Esophagus (tissue), 2 donors: ENCODE measurements around the gene FOXJ2. TPM values are rescaled to one million over a fixed set of nuclear protein-coding genes. Genes with fewer than 3 reads are reported as not detected.
A peak's percentile ranks its signal among the peaks of the same experiment; 100 is the strongest.

Experiments
- H3K27ac ChIP-seq, 2 donors: one replicate each; pipeline ENCODE4 v1.5.1; 2013; ENCODE audit warnings: low read depth in 2 of 2, mild to moderate bottlenecking in 2 of 2, inconsistent platforms in 1 of 2, low read length in 1 of 2, moderate library complexity in 1 of 2
- H3K27me3 ChIP-seq, 2 donors: one replicate each; pipeline ENCODE4 v1.6.1; 2013; ENCODE audit warnings: low read length in 2 of 2, control low read depth in 1 of 2, mild to moderate bottlenecking in 1 of 2; ENCODE audit not compliant: insufficient read depth in 2 of 2, control insufficient read depth in 1 of 2
- H3K36me3 ChIP-seq, 2 donors: one replicate each; pipeline ENCODE4 v1.6.1; 2013; ENCODE audit warnings: low read length in 1 of 2; ENCODE audit not compliant: control insufficient read depth in 2 of 2, insufficient read depth in 2 of 2
- H3K4me1 ChIP-seq, 2 donors: one replicate each; pipeline ENCODE4 v1.6.1; 2013; ENCODE audit warnings: low read length in 1 of 2; ENCODE audit not compliant: control insufficient read depth in 2 of 2, insufficient read depth in 2 of 2
- H3K4me3 ChIP-seq, 2 donors: one replicate each; pipeline ENCODE4 v1.5.1; 2013; ENCODE audit warnings: low read length in 2 of 2, mild to moderate bottlenecking in 2 of 2, low read depth in 1 of 2, moderate library complexity in 1 of 2
- H3K9me3 ChIP-seq, 2 donors: one replicate each; pipeline ENCODE4 v1.6.1; 2013; ENCODE audit warnings: mild to moderate bottlenecking in 2 of 2, low read depth in 1 of 2, low read length in 1 of 2, moderate library complexity in 1 of 2; ENCODE audit not compliant: control insufficient read depth in 2 of 2, insufficient read depth in 1 of 2
- WGBS, 2 donors: extraction: QIAGEN DNeasy Blood & Tissue Kit; methylation state at CpG; one replicate each; pipeline ENCODE4 v1.1.7; 2013; 5-methylcytosine and 5-hydroxymethylcytosine counted together
- polyA plus RNA-seq, 2 donors: library from polyadenylated mRNA; stranded (reverse); fragments of 200-250 nt; gene quantifications; one replicate each; pipeline ENCODE4 v1.2.3, GENCODE V29; 2013
- donor health status: healthy with polysubstance abuse.
- donor health status: Bipolar disorder and iron deficiency.

Gene FOXJ2
- polyA plus RNA-seq, 2 donors = 4.2 TPM

- peaks cover 5 to 19% of the 10 kb centered on the region in 2 donors for H3K4me1 ChIP-seq
- peak overlapping the region in 1 of 2 donors; percentile 29 for H3K27ac ChIP-seq
- H3K36me3 ChIP-seq = peaks cover 0 to 7% of the 10 kb centered on the region in 2 donors
- 47 to 50% methylated on average over 6 of the region's 6 CpGs for WGBS, 2 donors
- H3K9me3 ChIP-seq = no peaks in the 10 kb centered on the region
- H3K4me3 ChIP-seq = no peak overlapping the region
- H3K27me3 ChIP-seq = no peaks in the 10 kb centered on the region
These were observed 4.6 kb downstream of the FOXJ2 start for GRCh38 chr12:8037046-8037663.

- Histone ChIP-seq H3K36me3 (peaks cover 4 to 10% of the 10 kb centered on the region in 2 donors), H3K4me1 (peaks cover 5 to 19% of the 10 kb centered on the region in 2 donors), H3K4me3 (no peak overlapping the region), H3K9me3 (no peaks in the 10 kb centered on the region), H3K27me3 (no peaks in the 10 kb centered on the region), H3K27ac (peak overlapping the region; percentile 43 to 74)
- 43 to 51% methylated on average over 6 of the region's 6 CpGs for WGBS, 2 donors
These were observed 5.4 kb downstream of the FOXJ2 start for GRCh38 chr12:8037947-8038346.

DNA sequence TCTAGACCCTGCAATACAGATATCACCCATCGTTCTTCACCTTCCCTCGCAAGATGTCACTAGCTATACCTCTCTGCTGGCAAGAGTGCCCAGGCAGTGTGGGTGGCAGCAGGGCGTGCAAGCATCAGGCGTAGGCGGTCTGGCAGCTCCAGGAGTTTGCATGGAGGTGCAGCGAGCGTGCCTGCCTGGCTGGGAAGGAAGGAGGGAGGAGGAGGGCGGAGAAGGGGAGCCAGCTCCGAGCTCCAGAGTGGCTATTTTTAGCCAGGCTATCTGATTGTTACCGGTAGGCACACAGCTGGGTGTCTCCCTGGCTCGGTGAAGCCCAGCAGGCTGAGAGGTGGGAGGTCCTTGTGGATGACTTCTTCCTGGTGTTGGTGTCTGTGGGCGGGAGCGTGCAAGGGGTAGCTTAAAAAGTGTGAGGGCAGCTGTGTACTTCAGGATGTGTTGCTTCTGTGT is 6.2 kb downstream of the FOXJ2 start:
- Histone ChIP-seq H3K36me3 (peaks cover 9 to 14% of the 10 kb centered on the region in 2 donors), H3K27me3 (no peaks in the 10 kb centered on the region), H3K27ac (peak overlapping the region; percentile 43 to 74), H3K4me3 (no peak overlapping the region), H3K4me1 (peaks cover 5 to 17% of the 10 kb centered on the region in 2 donors), H3K9me3 (no peaks in the 10 kb centered on the region)
- 13% methylated on average over 13 of the region's 13 CpGs for WGBS, 2 donors

GRCh38 chr12:8040791-8041190 is 8.3 kb downstream of the FOXJ2 start:
- H3K4me1 ChIP-seq = peaks cover 5 to 11% of the 10 kb centered on the region in 2 donors
- no peaks in the 10 kb centered on the region for H3K27me3 ChIP-seq
- H3K9me3 ChIP-seq = no peaks in the 10 kb centered on the region
- peaks cover 12 to 25% of the 10 kb centered on the region in 2 donors for H3K36me3 ChIP-seq
- no peak overlapping the region for H3K27ac ChIP-seq
- no peak overlapping the region for H3K4me3 ChIP-seq
- 87 to 91% methylated on average over 1 of the region's 1 CpG for WGBS, 2 donors

GRCh38 chr12:8045952-8046944 is 13.7 kb downstream of the FOXJ2 start:
- no peak overlapping the region for H3K4me3 ChIP-seq
- peaks cover 20 to 41% of the 10 kb centered on the region in 2 donors for H3K36me3 ChIP-seq
- no peaks in the 10 kb centered on the region for H3K27me3 ChIP-seq
- no peaks in the 10 kb centered on the region for H3K9me3 ChIP-seq
- 41 to 45% methylated on average over 8 of the region's 8 CpGs for WGBS, 2 donors
- H3K27ac ChIP-seq = no peak overlapping the region
- no peaks in the 10 kb centered on the region for H3K4me1 ChIP-seq

- no peak overlapping the region for H3K27ac ChIP-seq
- H3K9me3 ChIP-seq = no peaks in the 10 kb centered on the region
- peaks cover 19 to 37% of the 10 kb centered on the region in 2 donors for H3K36me3 ChIP-seq
- no peak overlapping the region for H3K4me3 ChIP-seq
- WGBS, 2 donors = 93 to 95% methylated on average over 5 of the region's 5 CpGs
- no peaks in the 10 kb centered on the region for H3K27me3 ChIP-seq
- no peaks in the 10 kb centered on the region for H3K4me1 ChIP-seq
These were observed 15.3 kb downstream of the FOXJ2 start for GRCh38 chr12:8047842-8048241.

- H3K27ac ChIP-seq = no peak overlapping the region
- peaks cover 15 to 30% of the 10 kb centered on the region in 2 donors for H3K36me3 ChIP-seq
- H3K4me3 ChIP-seq = no peak overlapping the region
- H3K9me3 ChIP-seq = no peaks in the 10 kb centered on the region
- H3K4me1 ChIP-seq = no peaks in the 10 kb centered on the region
- no peaks in the 10 kb centered on the region for H3K27me3 ChIP-seq
- WGBS, 2 donors = 75 to 76% methylated on average over 4 of the region's 4 CpGs
These were observed 16.4 kb downstream of the FOXJ2 start for GRCh38 chr12:8048906-8049305.

- no peaks in the 10 kb centered on the region for H3K27me3 ChIP-seq
- no peak overlapping the region for H3K27ac ChIP-seq
- H3K9me3 ChIP-seq = no peaks in the 10 kb centered on the region
- no peak overlapping the region for H3K4me3 ChIP-seq
- WGBS, 2 donors = 90 to 91% methylated on average over 7 of the region's 7 CpGs
- peaks cover 15 to 23% of the 10 kb centered on the region in 2 donors for H3K36me3 ChIP-seq
- no peaks in the 10 kb centered on the region for H3K4me1 ChIP-seq
These were observed 18.2 kb downstream of the FOXJ2 start for GRCh38 chr12:8050600-8051250.

DNA sequence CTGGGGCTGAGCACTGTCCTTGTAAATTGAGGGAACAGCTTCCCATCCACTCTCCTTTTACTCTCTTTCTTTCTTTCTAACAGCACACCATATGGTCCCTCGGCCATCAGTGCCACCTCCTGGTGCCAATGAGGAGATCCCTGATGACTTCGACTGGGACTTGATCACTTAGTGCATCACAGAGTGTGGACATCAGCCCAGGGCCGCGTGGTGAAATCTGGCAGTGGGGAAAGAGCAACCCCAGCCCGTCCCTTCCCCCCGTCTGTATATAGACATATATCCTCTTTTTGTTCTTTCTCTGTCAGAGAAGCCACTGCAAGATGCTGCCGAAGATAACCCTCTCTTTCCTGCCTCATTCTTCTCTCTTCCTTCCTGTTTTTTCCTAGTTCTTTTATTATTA is 20.2 kb downstream of the FOXJ2 start:
- Histone ChIP-seq H3K4me1 (no peaks in the 10 kb centered on the region), H3K4me3 (no peak overlapping the region), H3K27me3 (no peaks in the 10 kb centered on the region), H3K9me3 (no peaks in the 10 kb centered on the region), H3K36me3 (peaks cover 12 to 22% of the 10 kb centered on the region in 2 donors), H3K27ac (no peak overlapping the region)
- 80 to 85% methylated on average over 7 of the region's 7 CpGs for WGBS, 2 donors
